GM12875 (cell line): Measurements from ENCODE around the gene CDK11A.
"Not testable (repeated sequence)": the region's sequence is repeated elsewhere in the genome, so short reads cannot be mapped to it uniquely, and the experiment has no call there.

Experiments used
- H3K4me3 ChIP-seq: one replicate; pipeline ENCODE4 v1.5.1; 2011; ENCODE audit warnings: low read depth, low read length, control low read depth
- CTCF ChIP-seq: IDR thresholded peaks from 2 replicates; pipeline ENCODE4 v1.5.1; 2011; ENCODE audit warnings: low read depth, mild to moderate bottlenecking, control low read depth, inconsistent platforms, low read length, moderate library complexity, borderline replicate concordance; ENCODE audit not compliant: insufficient read depth

Gene CDK11A

GRCh38 chr1:1732381-1732780 is 8.2 kb upstream of the CDK11A start:
- TF ChIP-seq CTCF, result no peak
- no peak overlapping the region for H3K4me3 ChIP-seq

GRCh38 chr1:1730870-1731269 is 6.7 kb upstream of the CDK11A start:
- no peak for TF ChIP-seq CTCF
- no peak overlapping the region for H3K4me3 ChIP-seq

GRCh38 chr1:1730230-1730629 is 6.1 kb upstream of the CDK11A start:
- H3K4me3 ChIP-seq, result not testable (repeated sequence)

- not testable (repeated sequence) for H3K4me3 ChIP-seq
These were observed 5.1 kb upstream of the CDK11A start for GRCh38 chr1:1729116-1729816.

- not testable (repeated sequence) for H3K4me3 ChIP-seq
These were observed 4.3 kb upstream of the CDK11A start for GRCh38 chr1:1728308-1729005.

- not testable (repeated sequence) for H3K4me3 ChIP-seq
These were observed 3.0 kb upstream of the CDK11A start for GRCh38 chr1:1727131-1727651.

GRCh38 chr1:1726088-1726487 is 1.9 kb upstream of the CDK11A start:
- H3K4me3 ChIP-seq, result not testable (repeated sequence)

- no peak overlapping the region for H3K4me3 ChIP-seq
- TF ChIP-seq CTCF, result no peak
These were observed 3.0 kb downstream of the CDK11A start for GRCh38 chr1:1721201-1721600.

GRCh38 chr1:1715109-1715883 is 8.9 kb downstream of the CDK11A start:
- H3K4me3 ChIP-seq, result not testable (repeated sequence)

- H3K4me3 ChIP-seq, result not testable (repeated sequence)
These were observed 16.3 kb downstream of the CDK11A start for GRCh38 chr1:1707897-1708296.

- not testable (repeated sequence) for H3K4me3 ChIP-seq
These were observed 16.9 kb downstream of the CDK11A start for GRCh38 chr1:1707241-1707640.

- H3K4me3 ChIP-seq, result not testable (repeated sequence)
These were observed 18.5 kb downstream of the CDK11A start for GRCh38 chr1:1705623-1706022.

GRCh38 chr1:1704284-1704957 is 19.7 kb downstream of the CDK11A start:
- not testable (repeated sequence) for H3K4me3 ChIP-seq
